Thyroid gland (tissue), 4 donors: Measurements from ENCODE around the gene TRAM2.

Experiments used
- POLR2A ChIP-seq, 2 donors: fragments of 450-650 bp; IDR thresholded peaks; one replicate each; pipeline ENCODE4 v1.6.1; 2017; ENCODE audit warnings: antibody characterized with exemption in 2 of 2, mild to moderate bottlenecking in 2 of 2, moderate library complexity in 1 of 2
- TF ChIP-seq, protein P1 (sequence below), 6 experiments: fragments of 200-600 bp in 3 of 6; fragments of 450-650 bp in 3 of 6; sonication (generic) in 3 of 6; IDR thresholded peaks; one replicate each; pipeline ENCODE4 v1.5.1; 2016 to 2019; ENCODE audit warnings: antibody characterized with exemption in 6 of 6, mild to moderate bottlenecking in 2 of 6, inconsistent platforms in 1 of 6, moderate library complexity in 1 of 6

DNA sequence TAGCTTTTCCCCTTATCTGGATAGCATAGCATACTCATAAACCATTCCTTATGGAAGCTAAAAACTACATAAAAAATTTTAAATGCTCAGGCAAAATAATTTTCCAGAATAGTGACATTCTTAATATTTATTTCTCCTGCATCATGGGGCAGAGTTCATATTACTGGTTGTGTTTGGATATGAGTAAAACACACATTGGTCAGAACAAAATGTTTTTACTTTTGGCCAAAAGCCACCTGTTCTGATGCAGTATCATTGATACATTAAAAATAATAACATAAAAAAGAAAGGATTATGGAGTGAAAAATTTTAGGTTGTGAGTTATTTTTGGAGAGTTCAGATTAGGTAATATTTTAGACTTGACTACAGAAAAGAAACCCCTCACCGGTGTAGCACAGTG lies 33.6 kb downstream of the TRAM2 start:
- TF ChIP-seq, protein P1, sequence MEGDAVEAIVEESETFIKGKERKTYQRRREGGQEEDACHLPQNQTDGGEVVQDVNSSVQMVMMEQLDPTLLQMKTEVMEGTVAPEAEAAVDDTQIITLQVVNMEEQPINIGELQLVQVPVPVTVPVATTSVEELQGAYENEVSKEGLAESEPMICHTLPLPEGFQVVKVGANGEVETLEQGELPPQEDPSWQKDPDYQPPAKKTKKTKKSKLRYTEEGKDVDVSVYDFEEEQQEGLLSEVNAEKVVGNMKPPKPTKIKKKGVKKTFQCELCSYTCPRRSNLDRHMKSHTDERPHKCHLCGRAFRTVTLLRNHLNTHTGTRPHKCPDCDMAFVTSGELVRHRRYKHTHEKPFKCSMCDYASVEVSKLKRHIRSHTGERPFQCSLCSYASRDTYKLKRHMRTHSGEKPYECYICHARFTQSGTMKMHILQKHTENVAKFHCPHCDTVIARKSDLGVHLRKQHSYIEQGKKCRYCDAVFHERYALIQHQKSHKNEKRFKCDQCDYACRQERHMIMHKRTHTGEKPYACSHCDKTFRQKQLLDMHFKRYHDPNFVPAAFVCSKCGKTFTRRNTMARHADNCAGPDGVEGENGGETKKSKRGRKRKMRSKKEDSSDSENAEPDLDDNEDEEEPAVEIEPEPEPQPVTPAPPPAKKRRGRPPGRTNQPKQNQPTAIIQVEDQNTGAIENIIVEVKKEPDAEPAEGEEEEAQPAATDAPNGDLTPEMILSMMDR (IDR thresholded peaks at IDR 0.05), result no peak
- no peak for TF ChIP-seq POLR2A (IDR thresholded peaks at IDR 0.05)
